HT-29 (cell line): ENCODE measurements around the gene HS3ST2. TPM values are rescaled to one million over a fixed set of nuclear protein-coding genes. Genes with fewer than 3 reads are reported as not detected.

Experiments
- DNase-seq: peaks from one replicate; pipeline ENCODE4 v3.0.0-alpha.2; 2015; ENCODE audit warnings: low spot score
- total RNA-seq: library from RNA; depleted of rRNA; stranded (reverse); fragments of >200 nt; shearing (Covaris generic); gene quantifications from 2 replicates; pipeline ENCODE4 v1.2.3, GENCODE V29; 2014; rRNA removed

HS3ST2 gene
- total RNA-seq, result not detected in 2 replicates

GRCh38 chr16:22813948-22814710 is at the start of gene HS3ST2:
Gene HS3ST2, plus strand, starts transcription at chr16:22814162. Its CDS starts 449 bp downstream, at chr16:22814611.
- DNase-seq, result no peak

GRCh38 chr16:22764662-22765327 is 49.2 kb upstream of the HS3ST2 start:
- DNase-seq, result no peak

- no peak for DNase-seq
Measured at GRCh38 chr16:22765479-22765878, 48.5 kb upstream of the HS3ST2 start.

GRCh38 chr16:22770866-22771265 is 43.1 kb upstream of the HS3ST2 start:
- DNase-seq, result no peak

- DNase-seq, result no peak
Measured at GRCh38 chr16:22771551-22771950, 42.4 kb upstream of the HS3ST2 start.

GRCh38 chr16:22775220-22775922 is 38.6 kb upstream of the HS3ST2 start:
- no peak for DNase-seq

GRCh38 chr16:22781480-22781879 is 32.5 kb upstream of the HS3ST2 start:
- no peak for DNase-seq

GRCh38 chr16:22782314-22782713 is 31.6 kb upstream of the HS3ST2 start:
- no peak for DNase-seq

- DNase-seq, result no peak
Measured at GRCh38 chr16:22784690-22785214, 29.2 kb upstream of the HS3ST2 start.

- DNase-seq, result no peak
Measured at GRCh38 chr16:22785552-22785951, 28.4 kb upstream of the HS3ST2 start.

GRCh38 chr16:22786284-22786683 is 27.7 kb upstream of the HS3ST2 start:
- DNase-seq, result no peak

- DNase-seq, result no peak
Measured at GRCh38 chr16:22786691-22787090, 27.3 kb upstream of the HS3ST2 start.

GRCh38 chr16:22787466-22788192 is 26.3 kb upstream of the HS3ST2 start:
- no peak for DNase-seq

GRCh38 chr16:22788193-22788530 is 25.8 kb upstream of the HS3ST2 start:
- DNase-seq, result no peak

- DNase-seq, result no peak
Measured at GRCh38 chr16:22789281-22789945, 24.5 kb upstream of the HS3ST2 start.

GRCh38 chr16:22797551-22797950 is 16.4 kb upstream of the HS3ST2 start:
- DNase-seq, result no peak

- DNase-seq, result no peak
Measured at GRCh38 chr16:22799113-22799512, 14.8 kb upstream of the HS3ST2 start.

- DNase-seq, result no peak
Measured at GRCh38 chr16:22804893-22805292, 9.1 kb upstream of the HS3ST2 start.

GRCh38 chr16:22805326-22805725 is 8.6 kb upstream of the HS3ST2 start:
- DNase-seq, result no peak

GRCh38 chr16:22806811-22807210 is 7.2 kb upstream of the HS3ST2 start:
- DNase-seq, result no peak

GRCh38 chr16:22810226-22810625 is 3.7 kb upstream of the HS3ST2 start:
- no peak for DNase-seq
